GM21528 (cell line): Measurements from ENCODE around the gene ADISSP.

Experiments used
- ATAC-seq: cut with Tn5 transposase; IDR thresholded peaks from one replicate; pipeline ENCODE4 v1.9.1; 2021; ENCODE audit warnings: mild to moderate bottlenecking, moderate library complexity; ENCODE audit not compliant: unreplicated experiment, low FRiP score

ADISSP gene

DNA sequence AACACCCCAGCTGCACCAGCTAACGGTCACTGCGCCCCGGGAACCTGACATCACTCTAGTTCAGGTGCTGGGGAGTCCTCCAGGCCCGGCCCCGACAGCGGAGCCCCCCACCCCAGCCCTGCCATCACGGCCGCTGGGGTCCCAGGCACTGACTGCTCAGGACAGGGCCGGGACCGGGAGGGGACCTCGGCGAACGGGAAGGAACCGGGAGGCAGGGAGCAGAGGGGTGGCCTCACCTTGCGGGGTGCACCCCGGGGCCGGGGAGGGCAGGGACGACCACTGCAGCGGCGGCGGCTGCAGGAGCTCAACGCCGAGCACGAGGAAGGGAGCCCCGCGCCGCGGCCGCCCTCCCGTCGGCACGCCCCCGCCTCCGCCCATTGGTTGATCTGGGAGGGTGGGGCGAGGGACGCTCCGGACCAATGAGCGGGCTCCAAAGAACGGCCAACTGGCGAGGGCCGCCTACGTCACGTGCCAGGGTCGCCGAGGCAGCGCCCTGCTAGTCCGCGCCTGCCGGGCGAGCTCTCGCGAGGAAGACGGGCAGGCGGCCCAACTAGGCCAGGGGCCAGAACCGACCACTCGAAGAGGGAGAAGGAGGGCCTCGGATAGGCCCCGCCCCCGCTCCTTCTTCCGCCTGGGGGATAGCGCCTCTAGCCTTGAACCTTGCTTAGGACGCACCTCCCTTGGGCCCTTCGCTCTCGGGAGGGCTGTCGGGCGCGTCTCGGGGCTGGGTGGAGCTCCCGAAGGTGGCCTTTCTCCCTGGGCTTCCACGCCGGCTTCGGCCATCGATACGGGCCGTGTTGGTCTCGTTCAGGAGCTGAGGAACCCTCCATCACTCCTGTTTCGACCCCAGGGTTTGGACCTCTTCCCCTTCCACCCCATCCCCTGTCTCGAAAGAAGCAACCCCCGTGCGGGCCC lies at the start of gene ADISSP:
Gene ADISSP (minus strand): TSS at position 327 of the 915 bp plus-strand sequence. CDS start 7,653 bp downstream, outside the sequence.
- peak; percentile 93 for ATAC-seq

DNA sequence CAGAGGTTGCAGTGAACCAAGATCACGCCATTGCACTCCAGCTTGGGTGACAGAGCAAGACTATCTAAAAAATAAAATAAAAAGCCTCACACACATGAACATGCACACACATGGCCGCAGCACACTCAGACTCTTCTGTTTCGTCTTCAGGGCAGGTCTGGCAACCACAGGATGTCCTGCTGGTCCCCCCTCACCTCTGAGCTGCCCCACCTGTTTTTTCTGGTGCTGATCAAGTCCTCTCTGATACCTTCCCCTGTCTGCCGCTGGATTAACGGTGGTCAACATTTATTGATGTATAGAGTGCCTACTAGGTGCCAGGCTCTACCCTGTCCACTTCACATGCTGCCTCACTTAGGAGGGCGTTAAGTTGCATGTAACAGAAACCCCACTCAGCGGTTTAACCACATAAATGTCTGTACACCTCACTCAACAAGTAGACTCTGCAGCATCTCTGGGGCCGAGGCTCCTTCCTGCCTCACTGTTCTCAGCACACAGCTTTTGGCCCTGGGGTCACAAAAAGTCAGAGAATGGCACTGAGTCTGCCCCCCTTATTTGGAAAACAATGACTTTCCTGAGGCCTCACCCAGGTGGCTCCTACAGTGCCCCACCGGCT lies 48.3 kb upstream of the ADISSP start:
- no peak for ATAC-seq

DNA sequence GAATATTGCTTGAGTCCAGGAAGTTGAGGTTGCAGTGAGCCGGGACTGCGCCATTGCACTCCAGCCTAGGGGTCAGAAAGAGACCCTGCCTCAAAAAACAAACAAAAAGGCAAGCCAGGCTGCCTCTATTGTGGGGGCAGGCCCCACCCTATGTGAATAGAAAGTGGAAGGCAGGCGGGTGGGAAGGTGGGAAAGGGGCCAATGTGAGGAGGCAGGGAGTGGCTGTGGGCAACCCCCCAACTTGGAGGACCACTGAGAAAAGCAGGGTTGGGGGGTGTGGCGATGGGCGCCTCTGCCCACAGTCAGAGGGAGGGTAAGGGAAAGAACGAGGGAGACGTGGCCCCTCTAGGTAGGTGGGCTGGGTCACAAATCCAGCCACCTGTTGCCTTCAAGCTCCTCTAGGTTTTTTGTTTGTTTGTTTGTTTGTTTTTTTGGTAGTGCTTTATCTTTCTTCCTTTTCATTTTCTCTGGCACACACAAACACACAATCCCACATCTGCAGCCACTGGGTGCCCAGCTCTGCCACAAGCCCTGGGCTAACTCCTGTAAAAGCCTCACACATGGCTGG lies 47.5 kb upstream of the ADISSP start:
- ATAC-seq: no peak

DNA sequence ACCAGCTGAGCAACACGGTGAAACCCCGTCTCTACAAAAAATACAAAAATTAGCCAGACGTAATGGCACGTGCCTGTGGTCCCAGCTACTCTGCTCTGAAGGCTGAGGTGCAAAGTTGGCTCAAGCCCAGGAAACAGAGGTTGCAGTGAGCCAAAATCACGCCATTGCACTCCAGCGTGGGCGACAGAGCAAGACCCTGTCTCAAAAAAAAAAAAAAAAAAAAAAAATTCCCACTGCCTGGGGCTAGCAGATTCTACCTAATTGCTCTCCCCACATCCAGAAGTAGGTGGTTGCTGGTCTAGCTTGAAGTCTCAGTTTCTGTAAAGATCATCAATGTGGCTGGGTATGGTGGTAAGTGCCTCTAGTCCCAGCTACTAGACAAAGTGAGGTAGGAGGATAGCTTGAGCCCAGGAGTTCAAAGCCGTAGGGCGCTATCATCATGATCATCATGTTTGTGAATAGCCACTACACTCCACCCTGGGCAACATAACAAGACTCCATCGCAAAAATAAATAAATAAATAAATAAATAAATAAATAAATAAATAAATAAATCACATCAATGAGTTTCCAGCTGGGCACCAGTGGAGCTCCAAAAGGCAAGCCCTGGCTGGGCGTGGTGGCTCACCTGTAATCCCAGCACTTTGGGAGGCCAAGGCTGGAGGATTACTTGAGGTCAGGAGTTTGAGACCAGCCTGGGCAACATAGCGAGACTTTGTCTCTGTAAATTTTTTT lies 46.5 kb upstream of the ADISSP start:
- no peak for ATAC-seq

DNA sequence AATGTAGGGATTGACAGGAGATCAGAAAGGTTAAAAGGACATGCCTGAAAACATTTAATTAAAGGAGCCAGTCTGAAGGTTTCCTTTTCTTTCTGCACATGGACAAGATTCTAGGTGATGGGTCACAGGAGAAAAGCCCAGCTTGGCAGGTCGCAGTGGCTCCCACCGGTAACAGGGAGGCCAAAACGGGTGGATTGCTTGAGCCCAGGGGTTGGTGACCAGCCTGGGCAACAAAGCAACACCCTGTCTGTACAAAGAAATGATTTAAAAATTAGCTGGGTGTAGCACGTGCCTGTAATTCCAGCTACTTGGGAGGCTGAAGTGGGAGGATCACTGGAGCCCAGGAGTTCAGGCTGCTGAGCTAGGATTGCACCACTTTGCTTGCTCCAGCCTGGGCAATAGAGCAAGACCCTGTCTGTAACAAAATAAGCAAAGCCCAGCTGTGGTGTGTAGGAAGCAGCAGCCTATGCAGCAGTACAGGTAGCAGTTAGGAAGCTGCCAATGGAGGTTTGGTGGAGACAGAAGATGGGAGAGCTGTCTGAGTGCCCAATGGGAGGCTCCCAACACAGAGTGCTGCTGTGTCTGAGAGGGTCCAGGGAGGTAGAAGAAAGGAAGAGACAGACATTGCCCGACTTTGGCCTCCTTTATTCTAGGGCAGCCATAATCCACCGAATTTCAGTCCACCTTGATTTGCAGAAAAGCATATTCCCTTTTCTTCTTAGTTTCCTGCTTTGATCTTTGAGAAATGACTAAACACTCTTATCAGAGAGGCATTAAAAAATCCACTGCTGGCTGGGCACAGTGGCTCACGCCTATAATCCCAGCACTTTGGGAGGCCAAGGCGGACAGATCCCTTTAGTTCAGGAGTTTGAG lies 45.7 kb upstream of the ADISSP start:
- no peak for ATAC-seq

DNA sequence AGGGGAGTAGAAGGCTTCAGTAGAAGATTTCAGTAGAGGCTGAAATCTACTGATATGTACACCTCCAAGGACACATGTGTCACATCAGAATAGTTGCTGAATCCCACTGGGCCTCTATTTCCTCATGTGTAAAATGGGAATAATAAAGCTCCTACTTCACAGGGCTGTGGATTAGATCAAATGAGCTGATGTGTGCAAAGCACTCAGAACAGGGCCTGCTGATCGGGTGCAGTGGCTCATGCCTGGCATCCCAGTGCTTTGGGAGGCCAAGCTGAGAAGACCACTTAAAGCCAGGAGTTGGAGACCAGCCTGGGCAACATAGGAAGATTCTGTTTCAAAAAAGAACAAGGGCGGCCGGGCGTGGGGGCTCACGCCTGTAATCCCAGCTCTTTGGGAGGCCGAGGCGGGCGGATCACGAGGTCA lies 44.7 kb upstream of the ADISSP start:
- ATAC-seq: no peak

DNA sequence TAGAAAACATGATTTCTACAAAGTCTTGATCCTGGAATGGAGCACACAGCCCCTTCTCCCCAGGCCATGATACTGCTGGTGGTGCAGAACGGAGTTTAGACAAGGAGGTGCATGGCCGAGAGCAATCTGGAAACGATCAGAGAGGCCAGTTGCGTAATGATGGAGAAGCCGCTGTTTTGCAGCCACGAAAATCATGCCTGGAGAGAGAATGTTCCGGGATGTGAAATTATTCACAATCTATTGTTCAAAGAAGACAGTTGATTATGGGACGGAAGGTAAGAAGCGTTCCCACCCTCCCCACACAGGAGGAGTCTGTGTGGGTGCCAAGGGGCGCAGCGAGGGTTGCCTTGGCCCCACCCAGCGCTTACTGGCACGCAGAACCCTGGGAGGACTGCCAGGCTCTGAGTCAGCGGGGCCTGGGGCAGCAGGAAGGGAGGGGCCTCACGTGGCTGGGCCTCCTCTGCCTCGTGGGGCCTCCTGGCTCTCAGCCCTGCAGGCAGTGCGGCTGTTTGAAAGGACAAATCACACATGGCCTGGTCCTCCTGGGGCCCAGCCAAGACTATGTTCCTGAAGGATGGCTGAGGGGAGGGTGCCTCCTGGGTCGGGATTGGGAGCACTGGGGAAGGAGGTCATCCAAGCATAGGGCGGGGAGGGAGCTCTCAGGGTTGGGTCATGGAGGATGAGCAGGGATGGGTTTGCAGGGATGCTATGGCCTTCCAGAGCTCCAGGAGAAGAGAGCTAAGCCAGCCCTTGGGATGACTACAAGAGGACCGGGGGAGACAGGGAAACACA lies 44.1 kb upstream of the ADISSP start:
- ATAC-seq: no peak

DNA sequence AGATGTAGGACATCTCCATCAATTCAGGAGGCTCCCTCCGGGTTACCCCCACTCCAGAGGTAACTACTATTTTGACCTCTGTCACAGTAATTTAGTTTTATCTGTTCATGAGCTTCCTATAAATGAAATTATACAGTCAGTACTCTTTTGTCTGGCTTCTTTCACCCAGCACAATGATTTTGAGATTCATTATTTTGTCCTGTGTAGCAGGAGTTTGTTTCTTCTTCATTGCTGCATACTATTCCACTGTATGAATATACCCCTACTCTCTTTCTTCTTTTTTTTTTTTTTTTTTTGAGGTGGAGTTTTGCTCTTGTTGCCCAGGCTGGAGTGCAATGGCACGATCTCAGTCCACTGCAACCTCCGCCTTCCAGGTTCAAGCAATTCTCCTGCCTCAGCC lies 41.0 kb upstream of the ADISSP start:
- ATAC-seq: no peak

DNA sequence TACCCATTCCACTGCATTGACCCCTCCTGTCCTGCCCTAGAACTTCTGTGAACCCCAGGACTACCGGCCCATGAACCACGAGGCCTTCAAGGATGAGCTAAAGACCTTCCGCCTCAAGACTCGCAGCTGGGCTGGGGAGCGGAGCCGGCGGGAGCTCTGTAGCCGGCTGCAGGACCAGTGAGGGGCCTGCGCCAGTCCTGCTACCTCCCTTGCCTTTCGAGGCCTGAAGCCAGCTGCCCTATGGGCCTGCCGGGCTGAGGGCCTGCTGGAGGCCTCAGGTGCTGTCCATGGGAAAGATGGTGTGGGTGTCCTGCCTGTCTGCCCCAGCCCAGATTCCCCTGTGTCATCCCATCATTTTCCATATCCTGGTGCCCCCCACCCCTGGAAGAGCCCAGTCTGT lies 37.2 kb upstream of the ADISSP start:
- ATAC-seq: no peak

DNA sequence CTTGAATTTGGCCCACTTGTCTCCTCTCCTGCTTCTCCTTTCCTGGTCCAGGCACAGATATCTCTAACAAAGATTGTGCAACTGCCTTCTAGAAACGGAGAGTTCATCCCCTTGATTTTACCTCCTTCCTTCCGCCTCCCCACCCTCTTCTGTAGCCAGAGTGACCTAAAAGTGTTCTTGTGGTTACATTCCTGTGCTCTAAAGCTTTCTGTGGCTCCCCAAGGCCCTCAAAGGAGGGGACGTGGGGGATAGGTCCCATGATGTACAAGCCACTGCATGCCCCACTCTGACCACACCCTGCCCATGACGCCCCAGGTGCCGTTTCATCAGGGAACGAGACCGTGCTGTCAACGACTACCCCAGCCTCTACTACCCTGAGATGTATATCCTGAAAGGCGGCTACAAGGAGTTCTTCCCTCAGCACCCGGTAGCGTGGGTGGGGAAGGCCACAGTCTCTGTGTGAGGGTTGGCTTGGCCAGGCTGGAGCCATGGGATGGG lies 36.8 kb upstream of the ADISSP start:
- no peak for ATAC-seq

DNA sequence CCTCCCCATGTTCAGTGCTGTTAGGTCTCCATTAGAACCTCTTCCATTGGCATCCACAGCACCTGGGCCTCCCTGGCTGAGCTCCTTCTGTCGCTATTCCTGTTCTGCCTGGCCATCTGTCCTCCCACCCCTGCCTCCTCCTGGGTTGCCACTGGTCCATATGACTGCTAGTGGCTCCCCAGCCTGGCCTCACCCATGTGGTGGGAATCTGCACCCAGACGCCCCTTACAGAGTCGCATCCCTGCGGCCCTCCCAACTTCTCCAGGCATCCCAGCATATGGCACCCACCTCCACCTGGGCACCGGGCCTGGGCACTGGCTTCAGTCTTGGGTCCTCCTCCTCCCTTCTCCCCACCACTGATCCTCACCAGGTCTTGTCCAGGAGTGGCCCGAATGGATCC lies 36.3 kb upstream of the ADISSP start:
- no peak for ATAC-seq

DNA sequence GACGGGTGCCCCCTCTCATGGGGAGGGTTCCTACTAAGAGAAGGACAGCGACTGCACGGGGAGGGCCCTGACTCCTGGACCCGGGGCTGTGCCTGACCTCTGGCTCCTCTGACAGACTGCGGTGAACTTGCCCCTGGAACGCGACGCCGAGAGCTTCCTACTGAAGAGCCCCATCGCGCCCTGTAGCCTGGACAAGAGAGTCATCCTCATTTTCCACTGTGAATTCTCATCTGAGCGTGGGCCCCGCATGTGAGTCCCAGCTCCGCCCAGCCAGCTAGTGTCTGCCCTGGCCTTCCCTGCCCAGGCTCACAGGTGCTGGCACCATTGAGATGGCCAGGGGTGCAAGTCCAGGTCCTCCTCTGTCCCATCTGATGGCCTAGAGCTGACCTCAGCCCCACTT lies 35.7 kb upstream of the ADISSP start:
- ATAC-seq: no peak

DNA sequence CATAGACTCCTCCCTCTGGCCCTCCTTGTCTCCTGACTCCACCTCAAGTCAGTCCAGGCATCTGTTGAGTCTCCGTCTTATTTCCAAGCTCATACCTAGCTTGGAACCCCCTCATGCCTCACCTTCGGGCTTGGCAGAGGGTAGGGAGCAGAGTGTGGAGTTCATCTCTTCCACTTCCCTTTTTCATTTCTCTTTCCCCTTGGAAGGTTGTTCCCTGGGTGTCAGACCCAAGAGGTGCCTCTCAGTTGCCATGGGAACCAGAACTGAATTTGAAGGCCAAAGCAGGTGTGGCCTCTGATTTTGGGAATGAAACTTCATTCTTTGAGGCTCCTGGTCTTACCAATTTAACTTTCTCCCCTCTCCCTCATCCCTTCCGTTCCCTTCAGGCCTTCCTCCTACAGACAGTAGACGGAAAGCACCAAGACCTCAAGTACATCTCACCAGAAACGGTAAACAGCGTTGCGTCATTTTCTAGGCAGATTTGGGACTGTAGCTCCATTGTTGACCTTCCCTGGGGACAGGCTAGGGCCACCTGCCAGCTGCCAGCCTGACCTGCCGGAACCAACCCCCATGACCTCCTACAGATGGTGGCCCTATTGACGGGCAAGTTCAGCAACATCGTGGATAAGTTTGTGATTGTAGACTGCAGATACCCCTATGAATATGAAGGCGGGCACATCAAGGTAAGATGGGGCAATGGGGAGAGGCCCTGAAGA lies 35.1 kb upstream of the ADISSP start:
- ATAC-seq: no peak

DNA sequence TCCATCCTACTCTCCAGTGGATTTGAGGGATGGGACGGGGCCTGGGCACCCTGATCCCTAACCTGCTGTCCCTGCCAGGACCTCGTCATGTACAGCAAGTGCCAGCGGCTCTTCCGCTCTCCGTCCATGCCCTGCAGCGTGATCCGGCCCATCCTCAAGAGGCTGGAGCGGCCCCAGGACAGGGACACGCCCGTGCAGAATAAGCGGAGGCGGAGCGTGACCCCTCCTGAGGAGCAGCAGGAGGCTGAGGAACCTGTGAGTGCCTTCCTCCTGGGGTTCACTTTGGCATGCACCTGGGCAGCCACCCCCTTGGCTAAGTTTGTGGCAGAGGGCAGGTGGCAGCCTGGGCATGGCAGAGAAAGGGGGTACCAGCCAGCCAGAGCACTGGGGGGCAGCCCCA lies 34.3 kb upstream of the ADISSP start:
- no peak for ATAC-seq

DNA sequence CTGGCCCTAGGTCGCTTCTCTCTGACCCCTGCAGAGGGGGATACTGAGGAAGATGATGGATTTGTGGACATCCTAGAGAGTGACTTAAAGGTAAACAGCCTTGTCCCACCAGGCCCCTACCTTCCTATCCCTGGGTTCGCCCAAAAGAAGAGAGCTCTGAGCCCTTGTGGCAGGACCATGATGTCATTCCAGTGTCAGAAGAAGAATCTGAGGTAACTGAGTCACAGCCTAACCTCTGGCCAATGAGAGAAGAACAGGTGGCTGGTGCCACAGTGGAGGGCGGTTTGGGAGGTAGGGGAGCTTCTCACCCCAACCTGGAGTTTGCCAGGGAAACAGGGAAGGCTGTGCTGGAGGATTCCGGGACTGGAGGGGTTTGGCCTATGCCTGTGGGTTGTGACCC lies 33.7 kb upstream of the ADISSP start:
- ATAC-seq: no peak

DNA sequence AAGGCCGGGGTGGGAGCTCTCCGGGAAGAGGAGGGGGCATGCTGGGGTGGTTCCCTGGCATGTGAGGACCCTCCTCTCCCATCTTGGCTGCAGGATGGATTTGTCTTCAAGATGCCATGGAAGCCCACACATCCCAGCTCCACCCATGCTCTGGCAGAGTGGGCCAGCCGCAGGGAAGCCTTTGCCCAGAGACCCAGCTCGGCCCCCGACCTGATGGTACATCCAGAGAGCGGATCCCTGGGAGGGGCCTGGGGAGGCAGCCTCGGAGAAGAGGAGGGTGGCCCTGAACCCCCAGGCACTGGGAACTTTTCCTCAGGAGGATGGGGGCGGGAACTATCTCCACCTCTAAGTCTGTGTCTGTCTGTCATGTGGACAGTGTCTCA lies 33.3 kb upstream of the ADISSP start:
- ATAC-seq: no peak

DNA sequence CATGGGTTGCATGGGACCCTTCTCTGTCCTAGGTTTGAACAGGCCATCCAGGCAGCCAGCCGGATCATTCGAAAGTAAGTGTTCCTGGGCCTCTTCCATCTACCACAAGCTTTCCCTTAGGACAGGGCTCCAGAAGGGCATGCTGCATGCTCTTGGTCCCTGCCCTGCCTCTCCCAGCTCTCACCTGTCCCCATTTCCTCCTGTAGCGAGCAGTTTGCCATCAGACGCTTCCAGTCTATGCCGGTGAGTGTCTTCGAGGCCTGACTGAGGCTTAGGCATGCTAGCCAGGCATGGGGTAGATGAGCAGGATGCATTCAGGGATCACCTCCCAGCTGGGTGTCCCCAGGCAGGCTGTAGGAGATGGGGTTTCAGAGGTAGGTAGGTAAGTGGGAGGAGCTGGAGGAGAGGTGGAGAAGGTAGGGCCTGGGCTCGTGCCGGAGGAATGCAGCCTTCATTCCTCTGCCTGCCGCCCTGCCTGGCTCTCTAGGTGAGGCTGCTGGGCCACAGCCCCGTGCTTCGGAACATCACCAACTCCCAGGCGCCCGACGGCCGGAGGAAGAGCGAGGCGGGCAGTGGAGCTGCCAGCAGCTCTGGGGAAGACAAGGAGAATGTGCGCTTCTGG lies 32.8 kb upstream of the ADISSP start:
- ATAC-seq: no peak

DNA sequence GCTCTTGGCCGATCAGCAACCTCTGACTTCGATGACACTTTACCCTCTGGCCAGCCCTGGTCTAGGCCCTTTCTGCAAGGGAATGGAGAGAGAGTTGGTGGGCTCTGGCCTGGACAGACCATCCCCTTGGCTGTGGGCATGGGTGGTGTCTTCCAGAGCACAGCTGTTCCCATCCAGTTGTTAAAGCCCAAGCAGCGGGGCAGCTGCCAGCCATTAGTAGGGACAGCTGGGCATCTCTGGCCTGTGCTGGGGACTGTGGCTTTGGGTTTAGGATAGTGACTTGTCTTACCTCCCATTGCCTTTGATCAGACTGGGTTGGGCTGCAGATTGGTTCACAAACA lies 31.3 kb upstream of the ADISSP start:
- ATAC-seq: no peak
